Esophagus squamous epithelium (tissue), 4 donors: Measurements from ENCODE around the gene CKB.

Experiments
- POLR2A ChIP-seq, 4 donors: fragments of 450-650 bp; IDR thresholded peaks; one replicate each; pipeline ENCODE4 v1.6.1; 2017; ENCODE audit warnings: antibody characterized with exemption in 4 of 4, mild to moderate bottlenecking in 4 of 4, moderate library complexity in 3 of 4
- TF ChIP-seq, protein P1 (sequence below), 6 experiments: fragments of 450-650 bp in 4 of 6; fragments of 200-600 bp in 2 of 6; sonication (generic) in 2 of 6; IDR thresholded peaks; one replicate each; pipeline ENCODE4 v1.5.1; 2016 to 2019; ENCODE audit warnings: antibody characterized with exemption in 6 of 6, mild to moderate bottlenecking in 4 of 6, moderate library complexity in 4 of 6

DNA sequence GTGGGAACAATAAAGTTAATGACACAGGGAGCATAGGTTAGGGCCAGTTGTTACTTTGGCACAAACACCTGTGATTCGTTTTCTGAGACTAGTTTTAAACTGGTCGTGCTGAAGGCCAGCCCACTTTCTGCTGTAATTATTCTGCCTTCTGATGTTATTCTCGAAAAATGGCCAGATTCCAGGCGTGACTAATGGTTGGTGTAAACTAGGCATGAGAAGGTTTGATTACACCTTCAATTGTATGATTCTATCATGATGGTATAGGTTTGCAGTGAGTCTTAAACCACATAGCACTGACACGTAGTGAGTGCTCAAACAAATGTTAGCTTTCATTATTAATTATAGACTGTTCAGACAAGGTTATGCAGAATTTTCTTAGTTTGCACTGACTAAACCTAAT, 39.0 kb downstream of the CKB start:
- TF ChIP-seq POLR2A (IDR thresholded peaks at IDR 0.05), result no peak
- TF ChIP-seq, protein P1, sequence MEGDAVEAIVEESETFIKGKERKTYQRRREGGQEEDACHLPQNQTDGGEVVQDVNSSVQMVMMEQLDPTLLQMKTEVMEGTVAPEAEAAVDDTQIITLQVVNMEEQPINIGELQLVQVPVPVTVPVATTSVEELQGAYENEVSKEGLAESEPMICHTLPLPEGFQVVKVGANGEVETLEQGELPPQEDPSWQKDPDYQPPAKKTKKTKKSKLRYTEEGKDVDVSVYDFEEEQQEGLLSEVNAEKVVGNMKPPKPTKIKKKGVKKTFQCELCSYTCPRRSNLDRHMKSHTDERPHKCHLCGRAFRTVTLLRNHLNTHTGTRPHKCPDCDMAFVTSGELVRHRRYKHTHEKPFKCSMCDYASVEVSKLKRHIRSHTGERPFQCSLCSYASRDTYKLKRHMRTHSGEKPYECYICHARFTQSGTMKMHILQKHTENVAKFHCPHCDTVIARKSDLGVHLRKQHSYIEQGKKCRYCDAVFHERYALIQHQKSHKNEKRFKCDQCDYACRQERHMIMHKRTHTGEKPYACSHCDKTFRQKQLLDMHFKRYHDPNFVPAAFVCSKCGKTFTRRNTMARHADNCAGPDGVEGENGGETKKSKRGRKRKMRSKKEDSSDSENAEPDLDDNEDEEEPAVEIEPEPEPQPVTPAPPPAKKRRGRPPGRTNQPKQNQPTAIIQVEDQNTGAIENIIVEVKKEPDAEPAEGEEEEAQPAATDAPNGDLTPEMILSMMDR (IDR thresholded peaks at IDR 0.05), result no peak
